H1 (cell line): ENCODE measurements around the gene RHBG. TPM values are rescaled to one million over a fixed set of nuclear protein-coding genes. Genes with fewer than 3 reads are reported as not detected.

Experiments
- SUZ12 ChIP-seq: fragments of 200-600 bp; sonication (generic); IDR thresholded peaks from 2 replicates; pipeline ENCODE4 v1.6.1; 2012; ENCODE audit warnings: mild to moderate bottlenecking, inconsistent platforms, low read length, moderate library complexity, mixed read lengths
- polyA plus RNA-seq, 7 experiments: library from polyadenylated mRNA; depleted of rRNA in 3 of 7; stranded (reverse) in 5 of 7; unstranded in 2 of 7; fragments of >200 nt in 5 of 7; fragments of 200-250 nt in 2 of 7; gene quantifications; 1 replicate in 5 of 7; 2 replicates in 1 of 7; 4 replicates in 1 of 7; pipeline versions ENCODE4 v1.2.1 to v1.2.3, GENCODE V29; 2011 to 2013; ENCODE audit warnings: missing spikeins in 2 of 7, mixed read lengths in 2 of 7
- total RNA-seq: library from RNA; stranded (reverse); fragmentation: NEBNext Ultra II Directional; extraction: Animal tissue kit (Norgen Biotek cat#: 25700); gene quantifications from 2 replicates; pipeline ENCODE4 v1.2.1, GENCODE V29; 2021

Gene RHBG
- total and polyA plus RNA-seq, 2 of the 8 experiments (the other 6 are each of a cell fraction or from before 2014, with no cell fraction given) = 2.6 to 2.7 TPM

DNA sequence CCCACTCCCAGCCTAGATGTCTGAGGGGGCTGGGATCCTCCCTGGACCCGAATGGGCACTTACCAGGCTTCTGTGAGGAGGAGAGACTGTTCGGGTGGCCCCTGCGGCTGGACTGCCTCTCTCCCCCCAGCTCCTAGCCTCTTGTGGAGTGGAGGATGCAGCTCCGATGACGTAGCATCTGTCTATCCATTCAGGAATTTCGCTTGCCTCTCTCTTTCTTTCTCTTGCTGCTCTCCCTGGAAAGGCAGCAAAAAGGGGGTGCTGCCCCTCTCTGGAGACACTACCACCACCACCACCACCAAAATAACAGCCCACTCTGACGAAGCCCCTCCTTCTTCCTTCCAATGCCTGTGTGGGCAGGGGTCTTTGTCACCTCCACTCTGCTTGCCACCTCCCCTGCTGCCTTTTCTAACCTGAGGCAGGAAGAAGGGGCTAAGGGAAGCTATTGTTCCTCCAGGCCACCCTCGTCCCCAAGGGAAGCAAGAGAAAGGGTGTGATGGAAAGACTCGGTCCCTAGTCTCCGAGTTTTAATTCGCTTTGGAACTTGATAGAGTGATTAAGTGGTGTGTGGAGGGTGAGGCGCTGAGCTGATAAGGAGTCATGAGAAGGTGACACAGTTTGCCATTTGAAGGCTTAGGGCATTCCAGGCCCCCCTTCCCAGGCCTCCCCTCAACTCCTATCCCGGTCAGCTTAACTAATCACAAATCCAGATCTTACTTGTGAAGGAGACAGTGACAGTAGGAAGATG lies 60.5 kb downstream of the RHBG start (continued):
- TF ChIP-seq SUZ12 = peak; percentile 16; the same call in 1 of the 2 replicates
